Omental fat pad (tissue), 4 donors: ENCODE measurements around the gene MSH6. TPM values are rescaled to one million over a fixed set of nuclear protein-coding genes. Genes with fewer than 3 reads are reported as not detected.

Experiments
- ATAC-seq: fragments of 150-250 bp; one replicate; pipeline ENCODE4 v1.9.1; 2016; ENCODE audit warnings: mild to moderate bottlenecking, moderate library complexity; ENCODE audit not compliant: low FRiP score
- DNase-seq: peaks from one replicate; pipeline ENCODE4 v3.0.0-alpha.2; 2019; ENCODE audit warnings: low spot score
- total RNA-seq, 4 donors: library from RNA; depleted of rRNA; stranded (reverse); fragments of >200 nt; gene quantifications; one replicate each; pipeline ENCODE4 v1.1.0, GENCODE V29; 2016
- TF ChIP-seq, protein P1 (sequence below), 3 donors: fragments of 450-650 bp; IDR thresholded peaks; one replicate each; pipeline ENCODE4 v1.5.1; 2016 to 2017; ENCODE audit warnings: antibody characterized with exemption in 3 of 3, mild to moderate bottlenecking in 3 of 3, moderate library complexity in 2 of 3

The MSH6 gene
- total RNA-seq, 4 donors from 2014 or later, result 26.9 to 36.4 (median 29.4) TPM

DNA sequence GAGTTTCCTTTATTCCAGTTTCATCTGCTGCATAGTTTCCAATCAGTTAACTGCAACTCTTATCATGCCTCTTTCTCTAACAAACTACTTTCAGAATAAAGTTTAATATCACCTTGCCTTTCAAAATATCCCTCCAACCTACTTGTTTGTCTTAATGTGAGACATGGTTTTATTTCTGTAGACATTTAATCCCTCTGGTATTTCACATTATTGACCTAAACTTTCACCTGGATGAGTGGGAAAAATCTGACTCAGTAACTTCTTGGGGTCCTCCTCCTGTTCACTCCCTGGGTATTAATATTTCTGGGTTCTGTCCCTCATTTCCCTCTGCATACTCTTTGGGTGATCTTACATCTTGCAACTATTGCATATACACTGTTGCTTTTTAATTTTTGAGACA is 27.9 kb downstream of the MSH6 start:
- TF ChIP-seq, protein P1, sequence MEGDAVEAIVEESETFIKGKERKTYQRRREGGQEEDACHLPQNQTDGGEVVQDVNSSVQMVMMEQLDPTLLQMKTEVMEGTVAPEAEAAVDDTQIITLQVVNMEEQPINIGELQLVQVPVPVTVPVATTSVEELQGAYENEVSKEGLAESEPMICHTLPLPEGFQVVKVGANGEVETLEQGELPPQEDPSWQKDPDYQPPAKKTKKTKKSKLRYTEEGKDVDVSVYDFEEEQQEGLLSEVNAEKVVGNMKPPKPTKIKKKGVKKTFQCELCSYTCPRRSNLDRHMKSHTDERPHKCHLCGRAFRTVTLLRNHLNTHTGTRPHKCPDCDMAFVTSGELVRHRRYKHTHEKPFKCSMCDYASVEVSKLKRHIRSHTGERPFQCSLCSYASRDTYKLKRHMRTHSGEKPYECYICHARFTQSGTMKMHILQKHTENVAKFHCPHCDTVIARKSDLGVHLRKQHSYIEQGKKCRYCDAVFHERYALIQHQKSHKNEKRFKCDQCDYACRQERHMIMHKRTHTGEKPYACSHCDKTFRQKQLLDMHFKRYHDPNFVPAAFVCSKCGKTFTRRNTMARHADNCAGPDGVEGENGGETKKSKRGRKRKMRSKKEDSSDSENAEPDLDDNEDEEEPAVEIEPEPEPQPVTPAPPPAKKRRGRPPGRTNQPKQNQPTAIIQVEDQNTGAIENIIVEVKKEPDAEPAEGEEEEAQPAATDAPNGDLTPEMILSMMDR (IDR thresholded peaks at IDR 0.05), result no peak
- no peak for ATAC-seq
- DNase-seq, result no peak

DNA sequence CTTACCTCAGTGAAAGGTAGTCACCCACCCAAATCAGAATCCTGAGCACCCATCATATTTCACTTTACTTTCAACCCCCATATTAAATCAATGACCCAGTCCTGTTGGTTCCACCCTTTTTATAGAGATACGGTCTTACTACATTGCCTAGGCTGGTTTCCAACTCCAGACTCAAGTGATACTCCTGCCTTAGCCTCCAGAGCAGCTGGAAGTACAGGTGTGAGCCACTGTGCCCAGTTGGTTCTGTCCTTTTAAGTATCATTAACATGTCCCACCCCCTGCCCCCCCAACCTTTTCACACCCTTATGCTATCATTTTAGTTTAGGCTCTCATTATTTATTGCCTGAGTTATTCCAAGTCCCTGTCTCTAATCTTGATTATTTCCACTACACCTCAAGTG is 28.7 kb downstream of the MSH6 start:
- ATAC-seq (no peak), DNase-seq (no peak)
- TF ChIP-seq, protein P1 (IDR thresholded peaks at IDR 0.05), result no peak

DNA sequence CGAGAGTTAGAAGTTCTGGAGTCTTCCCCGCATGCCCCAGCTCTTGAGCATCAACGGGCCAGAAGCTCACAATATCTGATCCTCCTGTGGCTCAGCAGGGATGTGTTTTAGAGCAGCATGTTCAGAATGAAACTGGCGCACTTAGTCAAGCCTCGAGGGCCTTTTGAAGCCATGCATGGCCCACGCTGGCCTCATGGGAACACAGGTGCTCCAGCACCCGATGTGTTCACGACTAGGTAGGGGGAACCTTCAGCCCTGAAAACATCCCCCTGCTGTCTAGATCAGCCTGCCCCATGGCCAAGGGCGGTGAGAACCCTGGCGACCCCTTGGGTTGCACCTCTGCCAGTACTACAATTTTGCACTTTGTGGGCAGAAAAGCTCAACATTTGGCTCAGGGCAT is 32.8 kb downstream of the MSH6 start:
- ATAC-seq, result no peak
- TF ChIP-seq, protein P1 (IDR thresholded peaks at IDR 0.05), result no peak

DNA sequence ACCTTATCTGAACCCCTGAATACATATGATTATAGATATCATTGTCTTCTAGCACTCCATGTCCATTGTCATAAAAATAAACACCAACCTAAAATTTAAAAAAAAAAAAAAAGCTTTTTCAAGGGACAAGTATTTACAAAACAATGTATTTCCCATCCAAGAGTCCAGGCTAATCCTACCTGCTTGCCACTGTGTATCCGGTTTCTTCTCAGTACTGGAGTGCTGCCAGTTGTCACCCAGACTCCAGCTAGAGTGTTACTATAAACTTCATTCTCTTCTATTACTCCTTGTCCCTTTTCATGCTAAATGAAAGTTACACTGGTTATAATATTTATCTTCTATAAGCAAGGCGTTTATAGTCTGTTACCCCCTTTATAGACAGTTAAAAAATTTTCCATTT is 35.8 kb downstream of the MSH6 start:
- ATAC-seq (no peak), DNase-seq (no peak)
- TF ChIP-seq, protein P1 (IDR thresholded peaks at IDR 0.05), result no peak

More for the DNA sequence above, 32.8 kb downstream of the MSH6 start:
- no peak for DNase-seq

DNA sequence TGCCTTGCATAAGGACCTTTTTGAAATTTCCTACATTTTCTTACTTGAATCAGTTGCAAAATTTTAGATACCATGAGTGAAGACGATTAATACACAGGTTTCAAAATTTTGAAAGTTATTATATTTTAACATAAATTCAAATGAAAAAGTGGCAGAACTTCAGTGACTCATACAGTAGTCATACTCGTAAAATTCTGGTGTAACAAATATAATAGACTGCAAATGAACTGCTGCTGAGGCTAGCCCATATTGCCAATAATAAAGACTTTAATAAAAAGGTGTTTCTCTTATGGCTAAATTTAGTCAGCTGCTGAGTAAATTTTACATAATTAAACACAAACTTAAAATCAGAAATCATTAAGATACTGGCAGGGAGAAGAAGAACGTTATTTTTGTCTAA is 36.9 kb downstream of the MSH6 start:
- TF ChIP-seq, protein P1 (IDR thresholded peaks at IDR 0.05), result no peak
- DNase-seq, result no peak
- ATAC-seq, result no peak

DNA sequence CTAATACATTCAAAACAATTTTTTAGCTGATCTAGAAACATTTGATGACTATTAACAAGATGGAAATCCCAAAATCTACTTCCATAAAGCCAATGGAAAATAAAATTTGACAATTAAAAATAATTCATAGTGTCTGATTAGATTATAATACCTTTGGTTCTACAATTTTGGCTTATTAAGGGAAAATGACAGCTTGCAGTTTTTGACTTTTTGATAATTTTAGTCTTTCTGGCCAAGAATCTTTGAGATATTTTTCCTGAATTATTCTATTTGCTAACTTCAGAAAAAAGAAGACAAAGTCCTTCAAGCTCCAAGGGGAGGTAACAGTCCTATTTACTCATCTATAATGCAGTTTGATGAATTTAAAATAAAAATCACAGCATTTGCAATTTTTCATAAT is 39.6 kb downstream of the MSH6 start:
- no peak for ATAC-seq
- DNase-seq, result no peak
- TF ChIP-seq, protein P1 (IDR thresholded peaks at IDR 0.05), result no peak

DNA sequence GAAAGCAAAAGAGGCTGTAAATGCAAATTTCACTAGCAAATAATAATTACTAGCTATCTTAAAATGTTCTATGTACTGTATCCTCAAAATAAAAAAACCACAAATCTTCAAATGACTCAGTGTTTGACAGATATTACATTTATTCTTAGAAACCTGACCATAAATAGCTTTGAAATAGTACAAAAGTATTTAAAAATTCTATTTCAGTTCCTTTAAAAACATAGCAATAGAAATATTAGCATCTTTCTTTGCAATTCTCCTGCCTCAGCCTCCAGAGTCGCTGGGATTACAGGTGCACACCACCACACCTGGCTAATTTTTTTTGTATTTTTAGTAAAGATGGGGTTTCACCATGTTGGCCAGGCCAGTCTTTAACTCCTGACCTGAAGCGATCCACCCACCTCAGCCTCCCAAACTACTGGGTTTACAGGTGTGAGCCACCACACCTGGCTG is 50.6 kb downstream of the MSH6 start:
- TF ChIP-seq, protein P1 (IDR thresholded peaks at IDR 0.05), result no peak
- no peak for DNase-seq
- no peak for ATAC-seq
